Epithelial cell of esophagus (primary cell): ENCODE measurements around the gene ENO3.
A peak's percentile ranks its signal among the peaks of the same experiment; 100 is the strongest.

Experiments used
- DNase-seq: peaks from one replicate; pipeline ENCODE4 v3.0.0; 2010; ENCODE audit warnings: low read depth
- H3K4me3 ChIP-seq: 2 replicates; pipeline ENCODE4 v1.5.1; 2011; ENCODE audit warnings: mild to moderate bottlenecking, low read length, control low read depth
- TF ChIP-seq, protein P1 (sequence below): IDR thresholded peaks from 2 replicates; pipeline ENCODE4 v1.5.1; 2011; ENCODE audit warnings: low read depth, mild to moderate bottlenecking, low read length, control low read depth, inconsistent platforms; ENCODE audit not compliant: insufficient read depth; ENCODE audit errors: missing control alignments

Gene ENO3

DNA sequence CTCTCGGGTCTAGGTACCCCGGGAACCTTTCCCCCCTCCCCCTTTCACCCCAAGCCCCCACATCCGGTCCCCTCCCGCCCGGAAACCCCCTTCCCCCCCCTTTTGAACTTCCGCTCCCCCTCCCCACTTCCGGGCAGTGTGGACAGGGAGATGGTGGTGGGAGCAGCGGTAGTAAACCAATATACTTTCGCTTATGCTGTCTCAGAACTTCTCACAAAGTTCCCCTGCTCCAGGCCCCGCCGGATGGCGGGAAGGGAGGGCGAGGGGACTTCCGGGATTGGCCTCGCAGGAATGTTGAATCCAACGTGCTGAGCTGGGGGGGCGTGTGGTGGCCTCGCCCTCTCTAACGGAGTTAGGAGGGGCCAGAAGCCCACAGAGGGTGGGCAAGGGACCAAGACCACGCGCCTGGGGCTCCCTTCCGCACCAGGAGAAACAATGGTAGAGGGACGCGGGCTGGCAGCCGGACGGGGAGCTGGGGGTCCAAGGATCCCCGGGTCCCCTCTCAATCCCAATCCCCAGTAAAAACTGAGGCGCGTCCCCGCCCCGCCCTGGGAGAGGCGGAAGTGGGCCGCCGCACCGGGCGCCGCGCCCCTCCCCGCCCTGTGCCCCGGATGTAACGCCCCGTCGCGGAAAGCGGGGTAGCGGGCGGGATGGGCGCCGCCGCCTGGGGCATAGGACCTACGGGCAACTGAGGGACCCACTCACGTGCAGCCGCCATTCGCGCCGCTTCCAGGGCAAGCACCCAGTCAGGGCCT, 3.3 kb upstream of the ENO3 start:
- DNase-seq = no peak
- H3K4me3 ChIP-seq = peak overlapping the region; percentile 77
- TF ChIP-seq, protein P1, sequence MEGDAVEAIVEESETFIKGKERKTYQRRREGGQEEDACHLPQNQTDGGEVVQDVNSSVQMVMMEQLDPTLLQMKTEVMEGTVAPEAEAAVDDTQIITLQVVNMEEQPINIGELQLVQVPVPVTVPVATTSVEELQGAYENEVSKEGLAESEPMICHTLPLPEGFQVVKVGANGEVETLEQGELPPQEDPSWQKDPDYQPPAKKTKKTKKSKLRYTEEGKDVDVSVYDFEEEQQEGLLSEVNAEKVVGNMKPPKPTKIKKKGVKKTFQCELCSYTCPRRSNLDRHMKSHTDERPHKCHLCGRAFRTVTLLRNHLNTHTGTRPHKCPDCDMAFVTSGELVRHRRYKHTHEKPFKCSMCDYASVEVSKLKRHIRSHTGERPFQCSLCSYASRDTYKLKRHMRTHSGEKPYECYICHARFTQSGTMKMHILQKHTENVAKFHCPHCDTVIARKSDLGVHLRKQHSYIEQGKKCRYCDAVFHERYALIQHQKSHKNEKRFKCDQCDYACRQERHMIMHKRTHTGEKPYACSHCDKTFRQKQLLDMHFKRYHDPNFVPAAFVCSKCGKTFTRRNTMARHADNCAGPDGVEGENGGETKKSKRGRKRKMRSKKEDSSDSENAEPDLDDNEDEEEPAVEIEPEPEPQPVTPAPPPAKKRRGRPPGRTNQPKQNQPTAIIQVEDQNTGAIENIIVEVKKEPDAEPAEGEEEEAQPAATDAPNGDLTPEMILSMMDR = no peak

- TF ChIP-seq, protein P1 = no peak
- DNase-seq = peak; percentile 95
- peak within 1 kb of the TSS; percentile 77 for H3K4me3 ChIP-seq
These were observed 2.6 kb upstream of the ENO3 start, which contains the start of gene PFN1 for GRCh38 chr17:4948166-4948930. Gene PFN1, minus strand, starts transcription at chr17:4948530. Its CDS starts 136 bp downstream, at chr17:4948394.

DNA sequence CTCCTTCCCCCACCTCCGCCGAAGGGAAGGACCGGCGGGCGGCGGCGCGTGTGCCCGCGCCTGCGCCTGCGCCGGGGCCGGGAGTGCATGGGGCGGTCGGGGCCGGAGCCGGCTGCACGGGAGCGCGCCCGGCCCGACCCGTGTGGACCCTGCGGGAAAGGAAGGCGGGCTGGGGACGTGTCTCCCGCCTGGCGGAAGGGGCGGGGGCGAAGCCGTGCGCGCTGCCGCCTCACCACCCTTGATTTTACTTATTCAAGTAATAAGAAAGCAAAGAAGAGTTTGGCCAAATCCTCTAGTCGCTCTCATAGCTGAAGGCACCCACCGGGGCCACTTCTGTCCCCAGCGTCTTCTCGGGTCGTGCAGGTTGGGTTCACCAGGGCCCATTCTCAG, 2.0 kb upstream of the ENO3 start:
- DNase-seq = peak; percentile 91
- H3K4me3 ChIP-seq = peak overlapping the region; percentile 60

GRCh38 chr17:4949321-4950074, 1.4 kb upstream of the ENO3 start:
- peak; percentile 80 for DNase-seq
- peak overlapping the region; percentile 60 for H3K4me3 ChIP-seq
- TF ChIP-seq, protein P1 = no peak

More for the DNA sequence above, 2.0 kb upstream of the ENO3 start:
- TF ChIP-seq, protein P1 = no peak

DNA sequence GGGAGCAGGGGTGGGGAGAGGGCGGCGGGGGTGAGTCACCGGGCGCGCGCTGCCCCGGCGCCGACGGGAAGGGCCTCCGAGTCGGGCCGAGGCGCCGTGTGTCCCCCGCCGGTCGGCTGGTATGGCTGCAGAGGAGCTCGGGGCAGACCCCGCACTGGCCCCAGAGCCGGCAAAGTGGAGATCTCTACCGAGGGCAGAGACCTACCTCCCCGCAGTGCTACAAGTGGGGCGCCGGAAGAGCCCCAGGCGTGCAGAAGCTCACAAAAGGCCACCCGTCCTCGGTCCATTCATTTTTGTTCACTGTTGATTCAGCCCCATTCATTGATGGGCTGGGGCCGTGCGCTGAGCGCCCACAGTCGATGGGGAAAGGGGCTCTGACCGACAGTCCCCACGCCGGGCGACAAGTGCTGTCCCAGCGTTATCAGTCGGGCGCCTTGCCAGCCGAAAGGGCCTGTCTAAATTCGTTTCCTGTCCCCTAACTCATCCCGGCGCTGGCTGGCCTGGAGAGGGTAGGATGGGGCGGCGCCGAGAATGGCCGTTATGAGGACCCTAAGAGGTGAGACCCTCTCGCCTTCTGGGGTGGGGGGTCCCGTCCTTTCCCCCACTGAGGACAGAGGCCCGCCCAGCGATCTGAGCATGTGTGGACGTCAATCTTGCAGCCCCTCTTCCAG, 709 bp upstream of the ENO3 start:
- TF ChIP-seq, protein P1 = no peak
- DNase-seq = no peak
- H3K4me3 ChIP-seq = peak overlapping the region; percentile 20

DNA sequence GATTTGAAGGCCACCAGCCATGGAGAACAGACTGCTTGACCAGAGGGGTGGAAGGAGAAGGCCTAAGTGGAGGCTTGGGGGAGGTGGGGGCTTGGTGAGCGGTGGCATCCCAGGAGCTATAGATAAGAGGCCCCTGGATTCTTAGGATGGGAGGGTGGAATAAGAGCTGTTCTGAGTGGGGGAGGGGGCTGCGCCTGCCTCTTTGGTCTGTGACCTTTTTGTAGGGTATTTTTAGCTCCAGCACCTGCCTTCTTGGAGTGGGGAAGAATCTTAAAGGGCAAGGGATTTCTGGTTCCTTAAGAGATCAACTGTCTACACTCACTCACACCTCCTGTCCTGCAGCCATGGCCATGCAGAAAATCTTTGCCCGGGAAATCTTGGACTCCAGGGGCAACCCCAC, 567 bp downstream of the ENO3 start:
- no peak for DNase-seq
- H3K4me3 ChIP-seq = no peak overlapping the region
- TF ChIP-seq, protein P1 = no peak
